Measurements from ENCODE around the gene BIRC2.

Gene BIRC2

DNA sequence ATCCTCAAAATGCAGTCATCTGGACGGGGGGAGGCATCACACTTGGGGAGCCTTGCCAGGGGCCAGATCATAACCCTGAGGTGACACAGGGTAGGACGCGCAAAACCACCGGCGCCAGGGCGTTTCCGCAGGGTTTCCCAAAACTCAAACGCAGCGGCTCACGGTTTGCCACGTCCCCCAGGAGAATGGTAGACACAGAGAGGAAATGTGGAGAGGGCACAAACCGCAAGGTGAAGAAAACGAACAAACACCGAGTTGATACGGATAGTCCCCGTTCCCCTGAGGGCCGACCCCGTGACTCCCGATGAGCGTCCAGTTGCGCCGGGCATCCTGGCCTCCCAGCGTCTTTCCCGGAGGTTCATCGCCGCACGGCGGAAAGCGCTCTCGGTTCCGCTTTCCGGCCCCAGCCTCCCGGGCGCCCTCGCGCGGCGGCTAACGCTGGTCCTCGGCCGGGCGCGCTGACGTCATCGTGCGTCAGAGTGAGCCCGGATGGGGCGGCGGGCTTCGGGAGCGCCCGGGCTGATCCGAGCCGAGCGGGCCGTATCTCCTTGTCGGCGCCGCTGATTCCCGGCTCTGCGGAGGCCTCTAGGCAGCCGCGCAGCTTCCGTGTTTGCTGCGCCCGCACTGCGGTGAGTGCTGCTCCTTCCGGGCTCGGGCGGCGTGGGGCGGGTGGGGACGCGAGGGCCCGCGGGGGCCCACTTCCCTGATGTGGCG is at the start of gene BIRC2:
Gene BIRC2, plus strand, starts transcription at position 467 of the 714 bp plus-strand sequence. CDS start 2,641 bp downstream, outside the sequence.
- DNase-seq, result peak; percentile 99

DNA sequence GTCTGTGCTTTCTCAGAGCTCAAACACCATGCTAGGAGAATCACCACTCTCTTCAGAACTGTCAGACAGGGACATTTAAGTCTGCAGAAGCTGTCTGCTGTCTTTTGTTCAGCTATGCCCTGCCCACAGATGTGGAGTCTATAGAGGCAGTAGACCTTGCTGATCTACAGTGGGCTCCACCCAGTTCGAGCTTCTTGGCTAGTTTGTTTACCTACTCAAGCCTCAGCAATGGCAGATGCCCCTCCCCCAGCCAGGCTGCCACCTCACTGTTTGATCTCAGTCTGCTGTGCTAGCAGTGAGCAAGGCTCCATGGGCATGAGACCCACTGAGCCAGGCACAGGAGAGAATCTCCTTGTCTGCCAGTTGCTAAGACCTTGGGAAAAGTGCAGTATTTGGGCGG is 46.2 kb upstream of the BIRC2 start:
- DNase-seq, result peak; percentile 37

DNA sequence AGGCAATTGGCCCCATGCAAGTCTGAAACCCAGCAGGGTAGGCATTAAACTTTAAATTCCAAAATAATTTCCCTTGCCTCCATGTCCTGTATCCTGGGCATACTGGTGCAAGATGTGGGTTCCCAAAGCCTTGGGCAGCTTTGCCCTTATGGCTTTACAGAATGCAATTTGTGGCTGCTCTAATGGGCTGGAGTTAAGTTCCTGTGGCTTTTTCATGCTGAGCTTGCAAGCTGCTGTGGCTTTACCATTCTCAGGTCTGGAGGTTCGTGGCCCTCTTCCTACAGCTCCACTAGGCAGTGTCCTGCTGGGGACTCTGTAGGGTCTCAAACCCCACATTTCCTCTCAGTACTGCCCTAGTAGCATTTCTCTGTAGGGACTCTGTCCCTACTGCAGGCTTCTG is 44.8 kb upstream of the BIRC2 start:
- no peak for DNase-seq

DNA sequence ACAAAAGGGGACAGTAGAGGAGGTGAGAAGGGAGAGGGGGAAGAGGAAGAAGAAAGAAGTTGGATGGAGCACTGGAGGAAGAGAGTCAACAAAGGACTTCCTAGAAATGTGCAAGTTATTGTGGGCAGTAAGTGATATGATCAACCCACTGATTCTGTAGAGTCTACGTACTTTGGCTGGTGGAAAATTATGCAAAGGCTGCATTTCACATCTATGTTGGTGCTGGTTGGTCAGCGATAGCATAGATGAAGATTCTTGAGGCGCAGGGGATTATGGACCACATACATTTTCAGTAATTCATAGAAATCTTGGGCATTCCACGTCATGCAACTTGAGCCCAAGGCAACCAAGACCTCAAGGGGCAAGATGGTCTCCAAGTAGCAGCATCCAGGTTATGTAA is 42.3 kb upstream of the BIRC2 start:
- no peak for DNase-seq

GRCh38 chr11:102305352-102306047 is 41.5 kb upstream of the BIRC2 start:
- DNase-seq, result no peak

GRCh38 chr11:102306048-102306597 is 40.9 kb upstream of the BIRC2 start:
- no peak for DNase-seq

- DNase-seq, result no peak
These were observed 39.9 kb upstream of the BIRC2 start for GRCh38 chr11:102306817-102307726.

- no peak for DNase-seq
These were observed 39.3 kb upstream of the BIRC2 start for GRCh38 chr11:102307727-102308038.

GRCh38 chr11:102309621-102310541 is 37.1 kb upstream of the BIRC2 start:
- peak; percentile 32 for DNase-seq

DNA sequence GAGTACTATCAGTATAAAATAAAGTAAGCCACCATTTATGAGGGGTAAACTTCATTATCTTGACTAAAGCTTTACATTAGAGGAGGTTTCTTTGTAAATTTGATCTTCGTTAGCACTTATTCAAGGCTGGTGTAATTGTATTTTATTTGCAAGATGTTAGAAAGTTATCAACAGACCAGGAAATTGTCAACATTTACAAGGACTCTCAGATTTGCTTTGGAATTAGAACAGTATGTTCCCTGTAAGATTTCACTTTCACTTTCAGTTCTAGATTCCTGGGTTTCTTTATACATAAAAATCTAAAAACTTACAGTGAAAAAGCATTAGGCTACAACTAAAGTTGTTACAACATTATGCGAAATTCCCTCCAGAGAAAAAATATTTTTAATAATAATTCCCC is 34.3 kb upstream of the BIRC2 start:
- DNase-seq, result peak; percentile 77

DNA sequence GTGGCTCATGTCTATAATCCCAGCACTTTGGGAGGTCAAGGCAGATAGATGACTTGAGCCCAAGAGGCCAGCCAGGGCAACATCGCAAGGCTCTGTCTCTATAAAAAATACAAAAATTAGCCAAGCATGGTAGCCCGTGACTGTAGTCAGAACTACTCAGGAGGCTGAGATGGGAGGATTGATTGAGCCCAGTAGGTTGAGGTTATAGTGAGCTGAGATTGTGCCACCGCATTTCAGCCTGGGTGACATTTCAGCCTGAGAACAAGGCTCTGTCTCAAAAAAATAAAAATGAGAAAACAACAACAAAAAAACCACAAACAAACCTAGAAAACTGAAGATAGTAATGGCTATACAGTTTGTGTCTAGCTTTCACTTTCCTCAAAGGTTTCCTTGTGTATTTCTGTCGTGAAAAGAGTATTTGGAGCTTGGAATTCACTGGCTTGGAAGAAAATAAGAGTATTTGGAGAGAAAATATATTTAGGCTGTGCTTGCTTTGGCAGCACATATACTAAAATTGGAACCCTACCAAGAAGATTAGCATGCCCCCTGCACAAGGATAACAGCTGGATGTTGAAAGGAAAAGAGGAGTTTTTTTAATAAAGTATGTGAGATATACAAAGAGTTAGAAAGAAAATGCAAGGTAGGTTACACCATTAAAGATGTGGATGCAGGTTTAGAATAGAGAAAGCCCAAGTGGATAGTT is 33.6 kb upstream of the BIRC2 start:
- no peak for DNase-seq

- no peak for DNase-seq
These were observed 32.2 kb upstream of the BIRC2 start for GRCh38 chr11:102314784-102315183.

DNA sequence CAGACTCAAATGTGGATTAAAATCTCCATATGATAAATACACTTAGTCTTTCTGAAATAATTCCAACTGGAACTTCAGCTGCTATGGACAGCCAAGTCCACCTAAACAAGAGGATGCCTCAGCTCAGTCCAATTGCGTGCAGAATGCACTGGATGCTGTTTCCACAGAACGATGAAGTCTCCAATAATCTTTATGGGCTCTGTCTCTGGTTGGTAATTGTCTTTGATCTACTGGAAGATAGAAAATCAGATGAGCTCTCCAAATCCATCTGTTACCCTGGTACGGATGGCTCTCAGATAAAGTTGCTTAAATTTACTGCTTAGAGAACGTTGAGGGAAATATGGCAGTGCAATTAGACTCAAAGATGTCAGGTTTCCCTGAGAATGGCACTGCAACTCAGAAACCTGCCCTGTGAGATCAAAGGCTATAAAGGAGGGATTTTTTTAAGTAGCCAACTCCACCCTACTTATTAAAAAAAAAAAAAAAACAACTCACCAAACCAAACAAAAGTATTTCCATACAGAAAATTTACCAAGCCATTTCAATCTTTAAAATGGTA is 30.6 kb upstream of the BIRC2 start:
- DNase-seq, result peak; percentile 33

- DNase-seq, result peak; percentile 99
These were observed 29.8 kb upstream of the BIRC2 start, which contains the start of gene BIRC3 for GRCh38 chr11:102317099-102317767. Gene BIRC3, plus strand, starts transcription at chr11:102317484. Its CDS starts 7,026 bp downstream, at chr11:102324510.

GRCh38 chr11:102317768-102318103 is 29.3 kb upstream of the BIRC2 start:
- no peak for DNase-seq

- DNase-seq, result peak; percentile 35
These were observed 28.5 kb upstream of the BIRC2 start for GRCh38 chr11:102318469-102318868.

DNA sequence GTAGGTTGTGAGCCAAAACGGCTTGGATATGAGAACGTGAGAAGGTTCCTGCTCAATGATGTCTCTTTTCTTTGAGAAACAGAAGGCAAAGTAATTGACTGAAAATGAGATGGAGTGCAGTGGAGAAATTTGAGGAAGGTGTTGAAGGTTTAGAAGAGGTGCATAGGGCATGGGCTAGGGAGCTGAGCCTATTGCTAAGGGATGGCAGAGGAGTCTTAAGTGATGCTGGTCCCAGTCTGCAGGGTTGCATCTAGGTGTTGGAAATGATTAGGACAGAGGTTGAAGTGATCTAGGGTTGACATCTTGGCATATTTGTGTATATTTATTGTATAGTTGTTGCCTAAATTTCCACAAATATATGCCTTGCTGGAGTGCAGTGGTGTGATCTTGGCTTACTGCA is 27.5 kb upstream of the BIRC2 start:
- no peak for DNase-seq

- no peak for DNase-seq
These were observed 26.8 kb upstream of the BIRC2 start for GRCh38 chr11:102320188-102320587.

DNA sequence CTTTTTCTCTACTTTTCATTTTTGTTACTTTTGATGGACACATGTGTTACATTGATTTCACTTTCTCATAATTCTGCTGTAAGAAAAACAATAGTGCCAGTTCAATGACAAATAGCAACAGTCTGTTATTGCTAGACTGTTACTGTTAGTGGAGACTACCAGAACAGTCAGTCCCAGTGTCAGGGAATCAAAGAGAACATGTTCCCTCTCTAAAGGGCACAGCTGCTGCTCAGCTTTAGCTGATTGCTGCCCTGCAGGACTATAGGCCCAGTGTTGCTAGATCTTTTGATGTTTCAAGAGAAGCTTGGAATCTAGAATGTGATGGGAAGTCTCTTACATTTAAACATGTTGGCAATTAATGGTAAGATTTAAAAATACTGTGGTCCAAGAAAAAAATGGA is 26.3 kb upstream of the BIRC2 start:
- no peak for DNase-seq

DNA sequence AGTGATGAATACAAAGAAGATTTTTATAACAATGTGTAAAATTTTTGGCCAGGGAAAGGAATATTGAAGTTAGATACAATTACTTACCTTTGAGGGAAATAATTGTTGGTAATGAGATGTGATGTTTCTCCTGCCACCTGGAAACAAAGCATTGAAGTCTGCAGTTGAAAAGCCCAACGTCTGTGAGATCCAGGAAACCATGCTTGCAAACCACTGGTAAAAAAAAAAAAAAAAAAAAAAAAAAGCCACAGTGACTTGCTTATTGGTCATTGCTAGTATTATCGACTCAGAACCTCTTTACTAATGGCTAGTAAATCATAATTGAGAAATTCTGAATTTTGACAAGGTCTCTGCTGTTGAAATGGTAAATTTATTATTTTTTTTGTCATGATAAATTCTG is 24.5 kb upstream of the BIRC2 start:
- DNase-seq, result no peak
